Fibroblast of lung (primary cell): Measurements from ENCODE around the gene HAUS8. TPM values are rescaled to one million over a fixed set of nuclear protein-coding genes. Genes with fewer than 3 reads are reported as not detected.
A peak's percentile ranks its signal among the peaks of the same experiment; 100 is the strongest.
"Not testable (repeated sequence)": the region's sequence is repeated elsewhere in the genome, so short reads cannot be mapped to it uniquely, and the experiment has no call there.

Experiments used
- DNase-seq, 2 donors: peaks; one replicate each; pipeline versions ENCODE4 v3.0.0 to v3.0.0-alpha.2; 2010; ENCODE audit warnings: low read depth in 2 of 2
- H2AFZ ChIP-seq: 2 replicates; pipeline ENCODE4 v1.5.1; 2012; ENCODE audit warnings: low read length, control low read depth, inconsistent platforms
- H3K27ac ChIP-seq: 2 replicates; pipeline ENCODE4 v1.5.1; 2011; ENCODE audit warnings: low read length, control low read depth; ENCODE audit not compliant: insufficient read depth
- H3K27me3 ChIP-seq: 2 replicates; pipeline ENCODE4 v1.5.1; 2011; ENCODE audit warnings: mild to moderate bottlenecking, low read length; ENCODE audit not compliant: control insufficient read depth, insufficient read depth
- H3K36me3 ChIP-seq: 2 replicates; pipeline ENCODE4 v1.5.1; 2011; ENCODE audit warnings: low read length; ENCODE audit not compliant: control insufficient read depth, insufficient read depth
- H3K4me1 ChIP-seq: 2 replicates; pipeline ENCODE4 v1.5.1; 2011; ENCODE audit warnings: low read length; ENCODE audit not compliant: control insufficient read depth, insufficient read depth; ENCODE audit errors: extremely low read depth
- H3K4me2 ChIP-seq: 2 replicates; pipeline ENCODE4 v1.5.1; 2011; ENCODE audit warnings: low read length, control low read depth; ENCODE audit not compliant: insufficient read depth; ENCODE audit errors: extremely low read depth
- H3K4me3 ChIP-seq, 4 experiments: fragments of 200-600 bp in 1 of 4; sonication (generic) in 1 of 4; replicated peaks in 1 of 4; 2 replicates each; pipeline ENCODE4 v1.5.1; 2011 to 2016; ENCODE audit warnings: low read length in 4 of 4, low read depth in 3 of 4, mild to moderate bottlenecking in 3 of 4, control low read depth in 2 of 4, inconsistent platforms in 1 of 4, mixed read lengths in 1 of 4; ENCODE audit not compliant: insufficient read depth in 1 of 4; ENCODE audit errors: control extremely low read depth in 1 of 4
- H3K79me2 ChIP-seq: 2 replicates; pipeline ENCODE4 v1.5.1; 2012; ENCODE audit warnings: mild to moderate bottlenecking, low read length, inconsistent platforms; ENCODE audit not compliant: control insufficient read depth, insufficient read depth
- H3K9ac ChIP-seq: 2 replicates; pipeline ENCODE4 v1.5.1; 2011; ENCODE audit warnings: mild to moderate bottlenecking, low read length, control low read depth; ENCODE audit not compliant: insufficient read depth
- H3K9me3 ChIP-seq: 2 replicates; pipeline ENCODE4 v1.5.1; 2012; ENCODE audit warnings: low read depth, low read length; ENCODE audit not compliant: control insufficient read depth, insufficient read depth
- H4K20me1 ChIP-seq: 2 replicates; pipeline ENCODE4 v1.5.1; 2011; ENCODE audit warnings: low read length; ENCODE audit not compliant: control insufficient read depth, insufficient read depth; ENCODE audit errors: extremely low read depth
- CTCF ChIP-seq, 2 donors: IDR thresholded peaks in 1 of 2; conservative IDR thresholded peaks in 1 of 2; 1 replicate in 1 of 2; 2 replicates in 1 of 2; pipeline ENCODE4 v1.5.1; 2011 to 2012; ENCODE audit warnings: low read length in 2 of 2, control low read depth in 1 of 2, inconsistent platforms in 1 of 2, low read depth in 1 of 2, mild to moderate bottlenecking in 1 of 2
- EZH2 ChIP-seq: IDR thresholded peaks from 2 replicates; pipeline ENCODE4 v1.5.1; 2012; ENCODE audit warnings: low read length, control low read depth, mild to moderate bottlenecking; ENCODE audit errors: missing control alignments
- polyA plus RNA-seq, 2 donors: library from polyadenylated mRNA; depleted of rRNA in 1 of 2; stranded (reverse) in 1 of 2; unstranded in 1 of 2; fragments of >200 nt; gene quantifications; 2 replicates each; pipeline ENCODE4 v1.2.1, GENCODE V29; 2011 to 2012; ENCODE audit warnings: missing spikeins in 1 of 2
- total RNA-seq: library from RNA; depleted of rRNA; stranded (reverse); fragments of >200 nt; gene quantifications from 2 replicates; pipeline ENCODE4 v1.2.1, GENCODE V29; 2014

Gene HAUS8
- total and polyA plus RNA-seq, 2 donors (not counting 1 experiment from before 2014, with no cell fraction given): 2.0 to 6.7 TPM

- no peak overlapping the region for H2AFZ ChIP-seq
- H3K9ac ChIP-seq: no peak overlapping the region
- no peaks in the 10 kb centered on the region for H3K36me3 ChIP-seq
- no peaks in the 10 kb centered on the region for H3K9me3 ChIP-seq
- H3K4me1 ChIP-seq: no peaks in the 10 kb centered on the region
- H3K27me3 ChIP-seq: peaks cover 22% of the 10 kb centered on the region
- H4K20me1 ChIP-seq: no peaks in the 10 kb centered on the region
- H3K4me2 ChIP-seq: no peak overlapping the region
- no peak for TF ChIP-seq CTCF (conservative IDR thresholded peaks at IDR 0.05 in 1 of 2, IDR thresholded peaks at IDR 0.05 in 1 of 2; ENCODE audit: low read depth in 1 of 2, low read length in 2 of 2)
- TF ChIP-seq EZH2: peak; percentile 84
- no peak for DNase-seq
- H3K27ac ChIP-seq: no peak overlapping the region
- H3K79me2 ChIP-seq: no peaks in the 10 kb centered on the region
- no peak overlapping the region for H3K4me3 ChIP-seq
These were observed 49.1 kb downstream of the HAUS8 start for GRCh38 chr19:17025991-17026658.

- no peaks in the 10 kb centered on the region for H4K20me1 ChIP-seq
- no peak overlapping the region for H3K9ac ChIP-seq
- H3K79me2 ChIP-seq: no peaks in the 10 kb centered on the region
- H3K4me3 ChIP-seq: no peak overlapping the region
- TF ChIP-seq EZH2 (no peak), CTCF (conservative IDR thresholded peaks at IDR 0.05 in 1 of 2, IDR thresholded peaks at IDR 0.05 in 1 of 2; ENCODE audit: low read depth in 1 of 2, low read length in 2 of 2) (no peak)
- no peak for DNase-seq
- H3K9me3 ChIP-seq: no peaks in the 10 kb centered on the region
- H3K27me3 ChIP-seq: peaks cover 22% of the 10 kb centered on the region
- H3K4me2 ChIP-seq: no peak overlapping the region
- H3K4me1 ChIP-seq: no peaks in the 10 kb centered on the region
- H3K27ac ChIP-seq: no peak overlapping the region
- no peak overlapping the region for H2AFZ ChIP-seq
- H3K36me3 ChIP-seq: no peaks in the 10 kb centered on the region
These were observed 49.9 kb downstream of the HAUS8 start for GRCh38 chr19:17025361-17025760.

GRCh38 chr19:17024941-17025340 lies 50.3 kb downstream of the HAUS8 start:
- not testable (repeated sequence) for H2AFZ ChIP-seq, H3K4me1 ChIP-seq, H3K79me2 ChIP-seq, H3K4me3 ChIP-seq, DNase-seq, H3K4me2 ChIP-seq, H3K9ac ChIP-seq, H4K20me1 ChIP-seq, H3K36me3 ChIP-seq, H3K9me3 ChIP-seq, H3K27ac ChIP-seq
- H3K27me3 ChIP-seq: peaks cover 22% of the 10 kb centered on the region
